H9 (cell line): ENCODE results near the gene WDPCP. TPM values are rescaled to one million over a fixed set of nuclear protein-coding genes. Genes with fewer than 3 reads are reported as not detected.

Experiments used
- DNase-seq: peaks from one replicate; pipeline ENCODE4 v3.0.0-alpha.2; 2017
- H2AFZ ChIP-seq: one replicate; pipeline ENCODE4 v1.6.1; 2013; ENCODE audit warnings: mild to moderate bottlenecking, low read length, control low read depth, moderate library complexity
- H2AK5ac ChIP-seq: 2 replicates; pipeline ENCODE4 v1.6.1; 2013; ENCODE audit warnings: low read length, control low read depth, mixed read lengths; ENCODE audit not compliant: insufficient read length
- H2BK120ac ChIP-seq: one replicate; pipeline ENCODE4 v1.6.1; 2013; ENCODE audit warnings: low read depth, mild to moderate bottlenecking, low read length, control low read depth, inconsistent platforms; ENCODE audit not compliant: poor library complexity, severe bottlenecking
- H2BK12ac ChIP-seq: 2 replicates; pipeline ENCODE4 v1.6.1; 2013; ENCODE audit warnings: low read length, control low read depth, mixed read lengths, low read depth; ENCODE audit not compliant: insufficient read length
- H2BK15ac ChIP-seq: 2 replicates; pipeline ENCODE4 v1.6.1; 2013; ENCODE audit warnings: low read depth, low read length, control low read depth
- H2BK20ac ChIP-seq: one replicate; pipeline ENCODE4 v1.6.1; 2013; ENCODE audit warnings: low read depth, mild to moderate bottlenecking, low read length, control low read depth, inconsistent platforms; ENCODE audit not compliant: poor library complexity, severe bottlenecking
- H2BK5ac ChIP-seq: 2 replicates; pipeline ENCODE4 v1.6.1; 2013; ENCODE audit warnings: low read length, control low read depth, mixed read lengths; ENCODE audit not compliant: insufficient read length
- H3K14ac ChIP-seq: 2 replicates; pipeline ENCODE4 v1.6.1; 2013; ENCODE audit warnings: low read length, control low read depth; ENCODE audit not compliant: insufficient read depth
- H3K18ac ChIP-seq: 2 replicates; pipeline ENCODE4 v1.6.1; 2013; ENCODE audit warnings: low read depth, mild to moderate bottlenecking, mixed read lengths, low read length, control low read depth; ENCODE audit not compliant: insufficient read length
- H3K23ac ChIP-seq: 2 replicates; pipeline ENCODE4 v1.6.1; 2013; ENCODE audit warnings: low read length, control low read depth, mixed read lengths, low read depth; ENCODE audit not compliant: insufficient read length
- H3K23me2 ChIP-seq: 2 replicates; pipeline ENCODE4 v1.6.1; 2013; ENCODE audit warnings: low read depth, mild to moderate bottlenecking, mixed read lengths, low read length, control low read depth; ENCODE audit not compliant: insufficient read length, poor library complexity, severe bottlenecking
- H3K27ac ChIP-seq: 2 replicates; pipeline ENCODE4 v1.5.1; 2013; ENCODE audit warnings: low read length, control low read depth, mixed read lengths, low read depth; ENCODE audit not compliant: insufficient read length
- H3K27me3 ChIP-seq: 2 replicates; pipeline ENCODE4 v1.6.1; 2013; ENCODE audit warnings: low read length, control low read depth, inconsistent platforms; ENCODE audit not compliant: insufficient read depth
- H3K4ac ChIP-seq: 2 replicates; pipeline ENCODE4 v1.6.1; 2013; ENCODE audit warnings: low read depth, mild to moderate bottlenecking, control low read depth, inconsistent platforms, low read length, moderate library complexity
- H3K4me1 ChIP-seq: 2 replicates; pipeline ENCODE4 v1.6.1; 2013; ENCODE audit warnings: low read length, control low read depth, inconsistent platforms; ENCODE audit not compliant: insufficient read depth
- H3K4me2 ChIP-seq: 2 replicates; pipeline ENCODE4 v1.6.1; 2013; ENCODE audit warnings: low read length, control low read depth, mixed read lengths; ENCODE audit not compliant: insufficient read length, insufficient read depth
- H3K56ac ChIP-seq: 2 replicates; pipeline ENCODE4 v1.6.1; 2013; ENCODE audit warnings: low read depth, mild to moderate bottlenecking, mixed read lengths, low read length, control low read depth; ENCODE audit not compliant: insufficient read length
- H3K79me1 ChIP-seq: 2 replicates; pipeline ENCODE4 v1.6.1; 2013; ENCODE audit warnings: low read depth, mild to moderate bottlenecking, moderate library complexity, low read length, control low read depth, inconsistent platforms; ENCODE audit not compliant: insufficient read depth, poor library complexity, severe bottlenecking
- H3K79me2 ChIP-seq: 2 replicates; pipeline ENCODE4 v1.6.1; 2013; ENCODE audit warnings: low read length, control low read depth, inconsistent platforms; ENCODE audit not compliant: insufficient read depth
- H3K9ac ChIP-seq: 2 replicates; pipeline ENCODE4 v1.6.1; 2013; ENCODE audit warnings: low read length, control low read depth, mixed read lengths; ENCODE audit not compliant: insufficient read length; ENCODE audit errors: extremely low read depth
- H3K9me3 ChIP-seq: one replicate; pipeline ENCODE4 v1.6.1; 2013; ENCODE audit warnings: low read depth, low read length, inconsistent platforms; ENCODE audit not compliant: control insufficient read depth
- H3T11ph ChIP-seq: one replicate; pipeline ENCODE4 v1.6.1; 2013; ENCODE audit warnings: mild to moderate bottlenecking, low read length, control low read depth, inconsistent platforms
- H4K20me1 ChIP-seq: one replicate; pipeline ENCODE4 v1.6.1; 2013; ENCODE audit not compliant: control insufficient read depth, insufficient read length, insufficient read depth
- H4K5ac ChIP-seq: 2 replicates; pipeline ENCODE4 v1.6.1; 2013; ENCODE audit warnings: low read depth, mild to moderate bottlenecking, mixed read lengths, low read length, control low read depth; ENCODE audit not compliant: insufficient read length
- H4K8ac ChIP-seq: replicated peaks from 2 replicates; pipeline ENCODE4 v1.6.1; 2013; ENCODE audit warnings: low read length, control low read depth, mixed read lengths, low read depth; ENCODE audit not compliant: insufficient read length
- H4K91ac ChIP-seq: 2 replicates; pipeline ENCODE4 v1.6.1; 2013; ENCODE audit warnings: low read depth, mild to moderate bottlenecking, moderate library complexity, mixed read lengths, low read length, control low read depth; ENCODE audit not compliant: insufficient read length
- H3K27ac Mint-ChIP-seq, 3 experiments: 2 replicates in 2 of 3; 3 replicates in 1 of 3; pipeline ENCODE4 v1.8.0; 2020 to 2021; ENCODE audit warnings: mixed read lengths in 3 of 3, mild to moderate bottlenecking in 1 of 3, moderate library complexity in 1 of 3
- H3K27me3 Mint-ChIP-seq: 2 replicates; pipeline ENCODE4 v1.8.0; 2021; ENCODE audit warnings: low read depth, mild to moderate bottlenecking, moderate library complexity, mixed read lengths
- H3K36me3 Mint-ChIP-seq, 3 experiments: 2 replicates in 2 of 3; 3 replicates in 1 of 3; pipeline ENCODE4 v1.8.0; 2020 to 2021; ENCODE audit warnings: low read depth in 3 of 3, mixed read lengths in 3 of 3; ENCODE audit not compliant: insufficient read depth in 1 of 3
- H3K4me1 Mint-ChIP-seq, 2 experiments: 2 replicates each; pipeline ENCODE4 v1.8.0; 2020; ENCODE audit warnings: mixed read lengths in 2 of 2
- H3K4me3 Mint-ChIP-seq, 2 experiments: 2 replicates in 1 of 2; 3 replicates in 1 of 2; pipeline ENCODE4 v1.8.0; 2020 to 2021; ENCODE audit warnings: mild to moderate bottlenecking in 2 of 2, mixed read lengths in 2 of 2, moderate library complexity in 1 of 2
- H3K9me3 Mint-ChIP-seq, 2 experiments: 2 replicates in 1 of 2; 3 replicates in 1 of 2; pipeline ENCODE4 v1.8.0; 2020; ENCODE audit warnings: mild to moderate bottlenecking in 2 of 2, mixed read lengths in 2 of 2, moderate library complexity in 1 of 2
- CTCF ChIP-seq: fragments of 200-600 bp; sonication (generic); conservative IDR thresholded peaks from 3 replicates; pipeline ENCODE4 v1.8.0; 2021; ENCODE audit warnings: antibody characterized with exemption, mild to moderate bottlenecking
- total RNA-seq: library from RNA; stranded (reverse); gene quantifications from 2 replicates; pipeline ENCODE4 v1.2.1, GENCODE V29; 2021

The WDPCP gene
- total RNA-seq, 1 experiment from 2014 or later: 22.4 TPM

GRCh38 chr2:63320669-63321068 is 267.6 kb downstream of the WDPCP start:
- no peak overlapping the region for H3K18ac ChIP-seq
- no peaks in the 10 kb centered on the region for H3K9me3 ChIP-seq
- no peak overlapping the region for H4K91ac ChIP-seq
- DNase-seq: no peak
- Mint-ChIP-seq H3K36me3 (peaks cover 14 to 30% (median 20%) of the 10 kb centered on the region in 3 experiments), H3K4me1 (peaks cover 41 to 43% of the 10 kb centered on the region in 2 experiments), H3K9me3 (peaks cover 3 to 9% of the 10 kb centered on the region in 2 experiments; a peak in 3 of 5 replicates), H3K27ac (no peak overlapping the region), H3K27me3 (peaks cover 33% of the 10 kb centered on the region), H3K4me3 (no peak overlapping the region)
- no peak overlapping the region for H3K14ac ChIP-seq
- H3K9ac ChIP-seq: no peak overlapping the region
- H2BK20ac ChIP-seq: no peak overlapping the region
- H3K79me2 ChIP-seq: no peaks in the 10 kb centered on the region
- no peak overlapping the region for H3K4me2 ChIP-seq
- no peaks in the 10 kb centered on the region for H3K23me2 ChIP-seq
- H3K4me1 ChIP-seq: no peaks in the 10 kb centered on the region; the same call in 1 of the 2 replicates
- no peak overlapping the region for H2BK15ac ChIP-seq
- no peak overlapping the region for H3K23ac ChIP-seq
- no peak overlapping the region for H4K5ac ChIP-seq
- H4K20me1 ChIP-seq: no peaks in the 10 kb centered on the region
- no peak overlapping the region for H3K56ac ChIP-seq
- H2AFZ ChIP-seq: no peak overlapping the region
- TF ChIP-seq CTCF: no peak
- H4K8ac ChIP-seq: no peak overlapping the region
- no peak overlapping the region for H2AK5ac ChIP-seq
- no peak overlapping the region for H2BK12ac ChIP-seq
- H3K4ac ChIP-seq: no peak overlapping the region
- H2BK120ac ChIP-seq: no peak overlapping the region
- H3K27ac ChIP-seq: no peak overlapping the region
- H2BK5ac ChIP-seq: no peak overlapping the region
- H3K27me3 ChIP-seq: no peaks in the 10 kb centered on the region
- no peaks in the 10 kb centered on the region for H3K79me1 ChIP-seq
- H3T11ph ChIP-seq: no peak overlapping the region
